Upper lobe of right lung (tissue), 1 donor: Measurements from ENCODE around the gene HIVEP3. TPM values are rescaled to one million over a fixed set of nuclear protein-coding genes. Genes with fewer than 3 reads are reported as not detected.

Source experiments
- ATAC-seq: fragments of 200-7000 bp; cut with Tn5 transposase; one replicate; pipeline ENCODE4 v1.9.1; 2020; ENCODE audit warnings: mild to moderate bottlenecking, moderate library complexity
- DNase-seq: peaks from one replicate; pipeline ENCODE4 v3.0.0-alpha.2; 2020
- H3K27ac ChIP-seq: fragments of 200-600 bp; one replicate; pipeline ENCODE4 v1.8.0; 2022
- H3K27me3 ChIP-seq: fragments of 200-600 bp; one replicate; pipeline ENCODE4 v1.8.0; 2022; ENCODE audit warnings: mild to moderate bottlenecking
- H3K36me3 ChIP-seq: fragments of 200-600 bp; one replicate; pipeline ENCODE4 v1.8.0; 2022
- H3K4me1 ChIP-seq: fragments of 200-600 bp; one replicate; pipeline ENCODE4 v1.8.0; 2022
- H3K4me3 ChIP-seq: fragments of 200-600 bp; one replicate; pipeline ENCODE4 v1.8.0; 2022; ENCODE audit warnings: mild to moderate bottlenecking
- H3K9me3 ChIP-seq: fragments of 200-600 bp; one replicate; pipeline ENCODE4 v1.8.0; 2022
- CTCF ChIP-seq: fragments of 200-600 bp; IDR thresholded peaks from one replicate; pipeline ENCODE4 v1.8.0; 2022; ENCODE audit warnings: antibody characterized with exemption
- intact Hi-C: fragments of 100-400 bp; cut with DNase I; formaldehyde crosslinking; loops from one replicate; pipeline ENCODE4 v1.11.0; 2022
- total RNA-seq: library from RNA; stranded (reverse); fragmentation: NEBNext Ultra II Directional; extraction: Animal tissue kit (Norgen Biotek cat#: 25700); gene quantifications from one replicate; pipeline ENCODE4 v1.2.1, GENCODE V29; 2021
- donor health status: DM: no; HTN: yes; CAD: no; lungs with severe emphysema.

HIVEP3 gene
- total RNA-seq, 1 donor from 2014 or later: 16.6 TPM

DNA sequence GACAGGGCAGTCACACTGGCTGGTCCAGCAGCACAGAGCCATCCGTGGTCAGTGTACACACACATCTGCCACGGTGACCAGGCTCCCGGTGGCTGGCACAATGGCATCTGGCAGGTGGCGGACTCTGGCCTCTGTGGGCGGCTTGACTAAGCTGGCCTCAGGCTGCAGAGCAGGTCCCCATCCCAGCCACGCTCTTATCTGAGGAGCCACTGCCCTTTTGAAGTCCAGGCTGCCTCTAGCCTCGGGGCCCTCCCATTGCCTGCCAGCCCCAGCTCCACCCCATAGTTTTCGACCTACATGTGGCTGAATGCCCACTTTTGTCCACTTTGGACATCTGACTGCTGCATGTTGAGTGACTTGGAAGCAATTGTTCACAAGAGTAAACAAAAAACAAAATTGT lies 404.3 kb downstream of the HIVEP3 start:
- peaks cover 12% of the 10 kb centered on the region for H3K36me3 ChIP-seq
- DNase-seq (no peak), ATAC-seq (peak; percentile 9)
- no peaks in the 10 kb centered on the region for H3K27me3 ChIP-seq
- no peak for TF ChIP-seq CTCF
- peaks cover 20% of the 10 kb centered on the region for H3K4me1 ChIP-seq
- H3K27ac ChIP-seq: no peak overlapping the region
- intact Hi-C loops: no loop called here
- no peak overlapping the region for H3K4me3 ChIP-seq
- no peaks in the 10 kb centered on the region for H3K9me3 ChIP-seq

DNA sequence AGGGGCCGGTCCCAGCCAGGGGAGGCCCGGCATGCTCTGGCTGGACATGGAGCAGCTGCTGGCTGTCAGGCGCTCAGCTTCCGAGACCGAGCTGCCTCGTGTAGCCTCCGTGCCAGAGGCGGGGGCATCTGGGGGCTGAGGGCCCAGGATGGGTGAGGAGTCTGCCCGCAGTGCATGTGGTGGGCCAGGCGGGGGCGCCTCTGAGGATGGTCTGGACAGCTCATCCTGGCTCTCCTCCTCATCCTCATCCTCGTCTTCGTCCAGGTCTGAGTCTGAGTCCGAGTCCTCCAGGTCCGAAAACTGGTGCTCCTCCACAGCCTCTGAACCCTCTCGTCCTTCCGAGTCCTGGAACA lies 405.4 kb downstream of the HIVEP3 start:
- intact Hi-C loops: no loop called here
- peak; percentile 33 for TF ChIP-seq CTCF
- Histone ChIP-seq H3K27me3 (no peaks in the 10 kb centered on the region), H3K4me1 (peaks cover 20% of the 10 kb centered on the region), H3K27ac (no peak overlapping the region), H3K9me3 (no peaks in the 10 kb centered on the region), H3K4me3 (no peak overlapping the region), H3K36me3 (peaks cover 12% of the 10 kb centered on the region)
- DNase-seq (no peak), ATAC-seq (no peak)

DNA sequence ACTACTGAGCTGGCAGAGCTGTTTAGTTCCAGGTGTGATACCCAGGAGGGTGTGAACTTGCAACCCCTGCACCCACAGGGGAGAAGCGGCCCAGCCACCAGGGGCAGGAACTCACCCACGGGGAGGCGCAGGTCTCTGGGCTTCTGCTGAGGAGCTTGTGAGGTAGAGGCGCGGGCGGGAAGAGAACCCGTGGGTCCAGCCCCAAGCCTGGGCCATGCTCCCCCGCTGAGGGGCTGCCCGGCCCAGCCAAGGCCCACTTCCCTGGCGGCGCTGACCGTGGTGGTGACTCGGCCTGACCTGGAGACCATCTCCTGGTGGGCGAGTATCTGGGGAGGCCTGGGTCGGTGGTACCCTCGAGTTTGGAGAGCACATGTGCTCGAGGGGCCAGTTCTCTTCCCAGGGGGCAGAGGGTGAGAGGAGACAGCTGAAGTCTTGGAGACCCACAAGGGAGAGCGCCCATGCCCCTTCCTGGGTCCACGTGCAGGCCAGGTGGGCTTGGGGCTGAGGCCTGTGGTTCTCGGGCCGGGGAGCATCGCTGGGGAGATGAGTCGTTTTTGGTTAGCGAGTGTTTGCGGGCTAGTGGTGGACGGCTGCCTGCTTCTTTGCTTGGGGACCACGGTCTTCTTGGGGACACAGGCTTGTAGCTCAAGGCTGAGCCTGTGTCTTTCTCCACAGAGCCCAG lies 405.9 kb downstream of the HIVEP3 start:
- DNase-seq: no peak
- H3K27me3 ChIP-seq: no peaks in the 10 kb centered on the region
- no peak overlapping the region for H3K27ac ChIP-seq
- no peaks in the 10 kb centered on the region for H3K9me3 ChIP-seq
- ATAC-seq: no peak
- peaks cover 12% of the 10 kb centered on the region for H3K36me3 ChIP-seq
- no peak for TF ChIP-seq CTCF
- H3K4me1 ChIP-seq: peaks cover 20% of the 10 kb centered on the region
- H3K4me3 ChIP-seq: no peak overlapping the region
- intact Hi-C loops: no loop called here

DNA sequence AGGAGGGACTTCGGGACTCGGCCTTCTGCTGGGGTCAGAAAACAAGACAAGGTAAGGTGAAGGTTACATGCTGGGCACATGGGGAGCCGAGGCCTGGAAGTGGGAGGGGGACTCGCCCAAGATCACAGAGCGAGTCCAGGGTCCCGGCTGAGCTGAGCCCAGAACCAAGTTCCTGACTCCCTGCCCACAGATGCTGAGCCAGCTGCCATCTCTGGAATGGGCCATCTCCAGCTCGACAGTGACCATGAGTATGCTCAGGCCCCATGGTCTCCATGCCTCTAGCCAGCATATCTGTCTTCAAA lies 407.5 kb downstream of the HIVEP3 start:
- no peak for TF ChIP-seq CTCF
- H3K27ac ChIP-seq: no peak overlapping the region
- H3K4me3 ChIP-seq: no peak overlapping the region
- intact Hi-C loops: no loop called here
- peaks cover 12% of the 10 kb centered on the region for H3K36me3 ChIP-seq
- no peaks in the 10 kb centered on the region for H3K27me3 ChIP-seq
- DNase-seq: no peak
- no peaks in the 10 kb centered on the region for H3K9me3 ChIP-seq
- H3K4me1 ChIP-seq: peaks cover 14% of the 10 kb centered on the region
- no peak for ATAC-seq

GRCh38 chr1:41510531-41511238 lies 408.0 kb downstream of the HIVEP3 start:
- no peak for ATAC-seq
- Histone ChIP-seq H3K4me1 (peaks cover 11% of the 10 kb centered on the region), H3K27ac (no peak overlapping the region), H3K27me3 (no peaks in the 10 kb centered on the region), H3K36me3 (peaks cover 12% of the 10 kb centered on the region), H3K4me3 (no peak overlapping the region), H3K9me3 (no peaks in the 10 kb centered on the region)
- no peak for DNase-seq
- intact Hi-C loops: no loop called here
- TF ChIP-seq CTCF: no peak

DNA sequence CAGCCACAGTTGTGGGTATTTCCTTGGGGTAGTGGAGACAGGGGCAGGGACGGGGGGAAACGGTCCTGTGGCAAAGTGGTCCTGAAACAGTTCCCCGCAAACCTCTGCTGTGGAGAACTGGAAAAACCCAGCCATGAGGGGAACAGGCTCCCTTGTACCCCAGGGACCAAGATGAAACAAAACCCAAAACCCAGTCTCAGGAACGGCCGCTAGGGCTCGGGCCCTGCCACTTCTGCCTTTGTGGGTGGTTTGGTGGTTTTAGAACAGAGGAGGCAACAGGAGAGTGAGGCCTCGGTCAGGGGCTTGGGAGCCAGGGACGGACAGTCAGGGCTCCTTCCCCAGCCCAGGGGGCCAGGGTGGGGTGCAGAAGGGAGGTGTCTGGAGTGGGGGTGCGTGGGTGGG lies 409.5 kb downstream of the HIVEP3 start:
- H3K9me3 ChIP-seq: no peaks in the 10 kb centered on the region
- intact Hi-C loops: no loop called here
- H3K36me3 ChIP-seq: peaks cover 12% of the 10 kb centered on the region
- no peak overlapping the region for H3K4me3 ChIP-seq
- no peak for TF ChIP-seq CTCF
- H3K27me3 ChIP-seq: no peaks in the 10 kb centered on the region
- H3K27ac ChIP-seq: no peak overlapping the region
- no peaks in the 10 kb centered on the region for H3K4me1 ChIP-seq
- ATAC-seq (no peak), DNase-seq (no peak)
